ENCODE data around the gene DGKH.

- TF ChIP-seq, protein P1, sequence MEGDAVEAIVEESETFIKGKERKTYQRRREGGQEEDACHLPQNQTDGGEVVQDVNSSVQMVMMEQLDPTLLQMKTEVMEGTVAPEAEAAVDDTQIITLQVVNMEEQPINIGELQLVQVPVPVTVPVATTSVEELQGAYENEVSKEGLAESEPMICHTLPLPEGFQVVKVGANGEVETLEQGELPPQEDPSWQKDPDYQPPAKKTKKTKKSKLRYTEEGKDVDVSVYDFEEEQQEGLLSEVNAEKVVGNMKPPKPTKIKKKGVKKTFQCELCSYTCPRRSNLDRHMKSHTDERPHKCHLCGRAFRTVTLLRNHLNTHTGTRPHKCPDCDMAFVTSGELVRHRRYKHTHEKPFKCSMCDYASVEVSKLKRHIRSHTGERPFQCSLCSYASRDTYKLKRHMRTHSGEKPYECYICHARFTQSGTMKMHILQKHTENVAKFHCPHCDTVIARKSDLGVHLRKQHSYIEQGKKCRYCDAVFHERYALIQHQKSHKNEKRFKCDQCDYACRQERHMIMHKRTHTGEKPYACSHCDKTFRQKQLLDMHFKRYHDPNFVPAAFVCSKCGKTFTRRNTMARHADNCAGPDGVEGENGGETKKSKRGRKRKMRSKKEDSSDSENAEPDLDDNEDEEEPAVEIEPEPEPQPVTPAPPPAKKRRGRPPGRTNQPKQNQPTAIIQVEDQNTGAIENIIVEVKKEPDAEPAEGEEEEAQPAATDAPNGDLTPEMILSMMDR (IDR thresholded peaks at IDR 0.05) = no peak
- TF ChIP-seq EZH2 (IDR thresholded peaks at IDR 0.05; ENCODE audit: borderline replicate concordance, insufficient read depth, low read depth, low read length, poor library complexity, severe bottlenecking) = no peak
Observed at GRCh38 chr13:42066542-42066941, 18.1 kb downstream of the DGKH start.

Data from B cell (primary cell).